CD4-positive, alpha-beta T cell treated with Interleukin-17A for 4 hours (primary cell): ENCODE results near the gene FKRP.
A peak's percentile ranks its signal among the peaks of the same experiment; 100 is the strongest.

Experiments
- DNase-seq: peaks from one replicate; pipeline ENCODE4 v3.0.0-alpha.2; 2020; ENCODE audit warnings: mixed read lengths

FKRP gene

DNA sequence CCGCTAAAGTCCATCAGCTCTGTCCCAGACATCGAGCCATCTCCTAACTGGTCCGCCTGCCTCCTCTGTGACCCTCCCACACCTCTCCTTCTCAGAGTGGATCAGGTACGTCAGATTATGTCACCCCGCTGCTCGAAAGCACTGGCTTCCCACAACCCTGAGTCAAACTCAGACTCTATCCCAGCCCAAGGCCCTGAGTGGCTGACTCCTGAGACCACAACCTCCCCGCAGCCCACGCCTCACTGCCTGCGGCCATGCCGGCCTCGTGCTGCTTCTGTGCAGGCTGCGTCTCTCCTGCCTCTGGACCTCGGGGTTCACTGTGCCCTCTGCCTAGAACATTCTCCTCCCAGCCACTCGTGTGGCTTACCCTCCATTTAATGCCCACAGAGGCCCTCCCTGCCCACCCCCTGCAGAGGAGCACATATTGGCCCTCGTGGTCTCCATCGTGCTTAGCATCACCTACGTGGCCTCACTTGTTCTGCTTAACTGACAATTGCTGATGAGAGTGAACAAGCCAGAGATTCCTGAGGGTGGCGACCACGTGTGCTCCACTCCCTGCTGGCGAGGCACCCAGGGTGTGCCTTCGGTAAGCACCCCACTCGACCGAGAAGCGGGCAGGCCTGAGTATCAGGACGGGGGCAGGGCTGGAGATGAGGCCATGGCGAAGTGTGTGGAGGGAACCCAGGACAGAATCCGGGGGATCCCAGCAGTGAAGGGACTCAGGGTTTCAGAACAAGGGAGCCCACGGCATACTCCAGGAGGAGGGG lies 13.5 kb upstream of the FKRP start:
- DNase-seq, result no peak

DNA sequence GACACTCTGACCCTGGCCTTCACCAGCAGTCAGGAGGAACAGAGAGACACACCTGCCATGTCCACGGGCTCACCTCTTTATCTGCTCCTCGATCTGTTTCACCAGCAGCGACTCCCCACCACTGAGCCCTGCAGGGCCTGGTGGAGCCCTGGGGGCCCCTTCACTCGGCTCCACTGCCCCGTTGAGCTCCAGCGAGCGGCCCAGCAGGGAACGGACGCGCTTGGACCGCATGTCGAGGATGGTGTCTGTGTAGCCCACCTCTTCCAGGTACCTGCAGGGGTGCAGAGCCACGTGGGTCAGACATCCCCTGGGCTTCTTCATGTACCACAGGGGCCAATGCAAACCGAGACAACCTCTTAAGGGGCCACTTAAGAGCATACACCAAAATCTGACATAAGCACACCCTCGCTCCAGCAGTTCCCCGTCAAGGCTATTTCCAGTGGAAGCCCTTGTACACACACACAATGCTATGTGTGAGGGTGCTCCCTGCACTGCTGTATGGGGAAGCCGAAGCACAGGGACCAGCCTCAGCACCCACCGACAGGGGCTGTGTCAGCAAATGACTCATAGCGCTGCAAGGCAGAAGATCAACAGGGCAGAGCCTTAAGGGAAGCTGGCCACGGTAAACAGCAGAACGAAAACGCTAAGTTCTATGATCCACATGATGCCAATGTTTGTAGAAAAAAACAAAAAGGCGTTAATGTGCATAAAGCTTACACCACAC lies 12.7 kb upstream of the FKRP start:
- no peak for DNase-seq

DNA sequence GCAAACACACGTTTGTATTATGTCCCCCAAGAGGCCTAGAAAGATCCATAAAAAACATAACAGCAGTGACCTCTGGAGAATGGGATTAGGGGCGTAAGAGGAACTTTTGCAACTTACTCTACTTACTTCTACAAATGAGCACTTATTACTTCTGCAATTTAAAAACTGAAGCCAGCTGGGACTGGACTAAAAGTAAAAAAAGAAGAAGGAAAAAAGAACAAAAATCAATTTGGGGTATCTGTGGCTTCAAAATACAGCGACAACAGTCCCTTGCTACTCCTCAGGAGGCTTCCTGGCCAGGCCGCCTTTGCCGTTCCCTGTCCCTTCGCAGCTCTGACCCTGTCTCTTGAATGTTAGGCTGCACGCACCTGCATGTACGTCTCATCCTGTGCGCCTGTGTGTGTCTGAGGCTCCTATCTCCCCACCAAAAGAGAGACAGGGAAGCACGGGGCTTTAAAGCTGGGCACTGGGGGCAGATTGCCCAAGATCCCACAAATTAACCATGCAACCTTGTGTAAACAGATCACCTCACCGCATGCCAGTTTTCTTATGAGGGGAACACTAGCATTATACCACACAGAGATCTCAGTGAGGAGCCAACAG lies 12.1 kb upstream of the FKRP start:
- DNase-seq, result no peak

DNA sequence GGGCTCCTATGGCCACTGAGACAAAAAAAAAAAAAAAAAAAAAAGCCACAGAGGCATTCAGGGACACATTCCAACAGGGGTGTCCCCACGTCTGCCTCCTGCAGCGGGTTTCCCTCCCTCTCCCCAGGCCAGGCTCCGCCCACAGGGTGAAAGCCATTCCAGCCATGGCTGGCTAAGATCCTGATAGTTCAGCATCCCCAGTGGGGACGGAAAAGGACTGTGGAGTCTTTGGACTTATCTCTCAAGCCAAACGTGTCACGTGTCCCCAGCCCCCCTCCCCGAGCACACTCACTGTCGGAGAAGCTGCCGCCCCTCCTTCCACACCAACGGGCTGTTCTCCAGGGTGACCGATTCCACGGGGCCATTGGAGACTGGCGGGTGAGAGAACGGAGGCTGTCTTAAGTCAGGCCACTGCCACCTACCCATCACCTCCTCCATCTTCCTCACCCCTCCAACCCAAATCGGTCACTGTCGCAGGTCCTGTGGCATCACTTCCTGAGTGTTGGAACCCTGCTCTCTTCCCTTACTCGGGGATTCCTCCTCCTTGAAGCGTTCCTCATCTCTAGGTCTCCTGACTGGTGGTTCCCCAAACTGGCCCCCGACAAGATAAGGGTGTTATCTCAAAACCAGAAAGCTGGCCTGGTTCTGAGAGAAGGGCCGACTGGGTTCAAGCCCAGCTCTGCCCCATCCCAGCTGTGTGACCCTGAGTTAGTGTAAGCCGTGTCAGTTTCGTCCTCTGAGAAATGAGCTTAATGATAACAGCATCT lies 9.1 kb upstream of the FKRP start:
- DNase-seq, result no peak

DNA sequence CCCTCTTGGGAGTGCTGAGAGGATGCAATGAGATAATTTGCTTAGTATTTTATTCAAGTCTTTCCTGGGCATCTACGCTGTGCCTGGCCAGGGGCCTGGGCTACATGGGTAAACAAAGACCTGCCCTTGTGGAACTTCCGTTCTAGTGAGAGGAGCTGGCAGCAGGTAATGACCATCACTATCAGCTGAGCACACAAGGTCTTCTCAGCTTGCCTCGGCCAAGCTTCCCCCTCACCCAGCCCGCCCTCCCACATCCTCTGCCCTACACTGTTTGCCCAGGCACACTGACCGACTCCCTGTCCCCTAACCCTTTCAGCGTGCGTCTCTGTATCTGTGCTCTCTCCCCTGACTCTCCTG lies 8.6 kb upstream of the FKRP start:
- no peak for DNase-seq

DNA sequence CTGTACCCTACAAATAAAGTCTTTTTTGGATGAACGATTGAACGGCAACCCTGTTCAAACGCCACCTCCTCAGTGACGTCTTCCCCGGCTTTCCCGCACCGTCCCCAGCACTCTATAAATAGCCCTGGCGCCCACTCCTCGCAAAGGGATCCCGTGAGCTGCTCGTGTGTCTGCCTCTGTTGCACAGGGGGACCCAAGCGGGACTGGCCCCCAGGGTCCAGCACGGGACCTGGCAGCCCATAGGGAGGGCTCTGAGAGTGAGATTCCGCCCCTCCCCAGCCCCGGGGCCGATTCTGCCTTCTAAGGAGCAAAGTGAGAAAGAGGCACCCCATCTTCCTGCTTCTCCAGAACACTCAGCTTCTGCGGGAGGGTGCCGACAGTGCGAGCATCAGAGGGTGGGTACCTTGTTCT lies 8.1 kb upstream of the FKRP start:
- no peak for DNase-seq

DNA sequence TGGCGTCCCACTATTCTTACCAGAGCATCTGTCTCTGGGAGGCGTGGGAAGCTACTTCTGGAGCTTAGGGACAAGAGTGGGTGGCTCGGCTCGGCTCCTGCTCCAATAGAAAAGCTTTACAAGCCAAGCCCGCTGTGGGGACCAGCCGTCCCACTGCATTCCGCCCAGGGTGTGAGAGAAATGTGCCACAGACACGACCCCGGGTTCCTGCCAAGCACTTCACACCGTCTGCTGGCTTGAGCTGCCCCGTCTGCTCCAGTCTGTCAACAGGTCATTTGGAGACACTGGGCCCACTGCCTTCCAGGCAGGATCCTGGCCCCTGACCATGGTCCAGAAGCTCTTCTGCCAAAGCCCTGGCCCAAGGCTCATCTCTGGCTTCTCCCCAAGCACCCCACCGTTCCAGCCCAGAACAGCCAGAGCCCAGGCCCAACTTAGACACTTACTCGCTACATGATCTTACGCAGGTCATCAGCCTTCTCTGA lies 6.5 kb upstream of the FKRP start:
- no peak for DNase-seq

DNA sequence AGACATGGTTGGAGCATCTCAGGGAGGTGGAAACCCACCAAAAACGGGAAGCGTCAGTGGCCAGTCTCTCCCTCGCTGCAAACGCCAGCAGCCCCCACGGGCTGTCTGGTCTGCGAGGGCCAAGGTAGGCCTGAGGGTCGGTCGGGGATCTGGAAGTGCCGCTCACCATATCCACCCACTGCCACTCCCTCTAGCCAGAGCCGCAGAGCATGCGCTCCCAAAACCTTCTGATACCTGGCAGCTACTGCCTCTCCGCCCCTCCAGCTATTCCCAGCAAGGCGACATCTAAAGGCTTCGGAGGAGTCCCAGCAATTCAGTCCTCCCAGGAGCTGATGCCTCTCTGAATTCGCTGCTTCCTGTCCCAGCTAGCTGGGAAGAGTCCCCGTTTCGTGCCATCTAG lies 4.4 kb upstream of the FKRP start:
- no peak for DNase-seq

DNA sequence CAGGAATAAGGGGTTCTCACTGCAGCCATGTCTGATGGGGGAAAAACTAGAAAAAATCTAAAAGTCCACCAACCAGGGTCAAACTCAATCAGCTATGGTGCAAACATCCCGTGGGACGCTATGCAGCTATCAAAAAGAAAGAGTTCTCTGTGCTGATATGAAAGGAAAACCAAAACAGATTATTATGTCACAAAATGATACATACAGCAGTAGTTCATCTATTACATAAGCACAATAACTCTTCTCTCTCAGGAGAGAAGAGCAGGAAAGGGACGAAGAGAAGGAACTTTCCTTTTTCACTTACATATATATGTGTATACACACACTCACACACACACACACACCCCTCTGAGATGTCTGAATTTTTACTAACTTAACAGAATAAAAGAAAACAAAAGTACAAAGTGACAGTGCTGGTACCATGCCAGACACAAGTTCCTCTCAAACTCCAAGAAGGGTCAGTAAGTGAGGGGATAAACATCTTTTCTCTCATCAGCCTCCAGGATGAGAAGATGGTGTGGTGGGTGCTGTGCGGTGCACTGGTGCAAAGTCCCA lies 2.9 kb upstream of the FKRP start:
- no peak for DNase-seq

DNA sequence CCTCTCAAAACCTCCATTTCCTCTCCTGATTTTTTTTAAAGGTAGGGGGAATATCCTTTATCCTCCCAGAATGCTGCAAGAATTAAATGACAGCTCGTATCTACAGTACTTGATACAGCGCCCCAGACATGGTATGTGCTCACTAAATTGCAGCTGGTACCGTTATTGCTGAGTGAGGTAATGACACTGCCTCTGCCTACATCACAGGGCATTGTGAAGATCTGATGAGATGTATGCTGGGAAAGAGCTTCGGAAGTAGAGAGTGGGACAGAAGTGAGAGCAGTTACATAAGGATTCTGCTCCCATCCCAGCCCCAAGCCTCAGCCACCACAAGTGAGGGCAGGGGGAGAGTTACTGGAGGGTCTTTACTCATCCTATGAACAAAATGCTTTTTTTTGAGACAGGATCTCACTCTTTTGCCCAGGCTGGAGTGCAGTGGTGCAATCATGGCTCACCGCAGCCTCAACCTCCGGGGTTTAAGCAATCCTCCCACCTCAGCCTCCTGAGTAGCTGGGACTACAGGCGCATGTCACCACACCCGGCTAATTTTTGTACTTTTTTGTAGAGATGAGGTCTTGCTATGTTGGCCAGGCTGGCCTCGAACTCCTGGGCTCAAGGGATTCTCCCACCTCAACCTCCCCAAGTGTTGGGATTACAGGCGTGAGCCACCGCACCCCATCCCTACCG lies 1.7 kb upstream of the FKRP start:
- DNase-seq, result no peak

DNA sequence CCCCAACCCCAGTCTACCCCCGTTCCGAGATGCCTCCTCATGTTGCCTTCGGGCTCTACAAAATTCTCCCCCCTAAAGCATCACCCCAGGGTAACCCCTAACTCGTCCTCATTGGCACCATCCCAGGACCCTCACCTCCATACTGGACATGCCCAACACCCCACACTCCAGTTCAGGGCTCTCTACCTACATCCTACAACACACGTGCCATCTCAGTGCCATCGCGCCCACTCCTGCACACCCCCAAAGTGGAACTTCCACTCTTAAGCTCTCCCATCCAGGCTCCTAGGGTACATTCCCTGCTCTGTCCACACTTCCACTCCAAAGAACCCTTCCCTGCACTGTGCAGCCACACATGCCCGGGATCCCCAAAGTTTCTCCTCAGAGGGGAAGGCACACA lies 827 bp upstream of the FKRP start:
- DNase-seq, result no peak

DNA sequence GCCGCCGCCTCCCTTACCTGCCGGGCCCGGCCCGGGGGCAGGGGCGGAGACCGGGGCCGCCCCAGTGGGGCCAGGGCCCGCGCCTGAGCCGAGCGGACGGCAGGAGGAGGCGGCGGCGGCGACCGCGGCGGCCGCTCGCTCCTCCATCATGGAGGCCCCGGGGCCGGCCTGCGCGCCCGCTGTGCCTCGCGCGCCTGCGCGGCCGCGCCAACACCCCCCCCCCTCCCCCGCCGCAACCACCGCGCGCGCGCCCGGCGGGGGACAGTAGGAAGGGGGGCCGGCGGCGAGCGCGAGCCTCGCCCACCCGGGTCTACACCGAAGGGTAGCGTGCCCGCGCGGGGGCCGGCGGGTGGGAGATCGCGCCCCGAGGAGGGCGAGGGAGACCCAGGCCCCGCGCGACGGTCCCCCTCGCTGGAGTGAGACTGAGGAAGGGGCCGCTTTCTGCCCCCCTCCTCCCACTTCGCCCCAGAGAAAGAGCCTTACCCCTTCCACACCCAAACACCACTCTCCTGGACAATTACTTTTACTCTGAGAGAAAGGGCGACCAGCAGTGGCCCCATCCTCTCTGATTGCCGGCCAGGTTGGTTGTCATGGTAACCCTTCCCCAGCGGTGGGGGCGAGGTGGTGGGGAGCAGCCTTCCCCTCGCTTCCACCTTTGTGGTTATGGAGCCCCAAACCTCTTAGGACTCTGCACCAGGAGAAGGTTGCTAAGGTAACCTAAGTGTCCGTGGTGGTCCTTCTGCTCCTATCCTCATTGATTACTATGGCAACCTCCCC lies 612 bp downstream of the FKRP start, which contains the start of gene STRN4:
STRN4 (minus strand) TSS at position 170 of the 777 bp plus-strand sequence; CDS start at position 150, 20 bp downstream.
- peak; percentile 78 for DNase-seq

DNA sequence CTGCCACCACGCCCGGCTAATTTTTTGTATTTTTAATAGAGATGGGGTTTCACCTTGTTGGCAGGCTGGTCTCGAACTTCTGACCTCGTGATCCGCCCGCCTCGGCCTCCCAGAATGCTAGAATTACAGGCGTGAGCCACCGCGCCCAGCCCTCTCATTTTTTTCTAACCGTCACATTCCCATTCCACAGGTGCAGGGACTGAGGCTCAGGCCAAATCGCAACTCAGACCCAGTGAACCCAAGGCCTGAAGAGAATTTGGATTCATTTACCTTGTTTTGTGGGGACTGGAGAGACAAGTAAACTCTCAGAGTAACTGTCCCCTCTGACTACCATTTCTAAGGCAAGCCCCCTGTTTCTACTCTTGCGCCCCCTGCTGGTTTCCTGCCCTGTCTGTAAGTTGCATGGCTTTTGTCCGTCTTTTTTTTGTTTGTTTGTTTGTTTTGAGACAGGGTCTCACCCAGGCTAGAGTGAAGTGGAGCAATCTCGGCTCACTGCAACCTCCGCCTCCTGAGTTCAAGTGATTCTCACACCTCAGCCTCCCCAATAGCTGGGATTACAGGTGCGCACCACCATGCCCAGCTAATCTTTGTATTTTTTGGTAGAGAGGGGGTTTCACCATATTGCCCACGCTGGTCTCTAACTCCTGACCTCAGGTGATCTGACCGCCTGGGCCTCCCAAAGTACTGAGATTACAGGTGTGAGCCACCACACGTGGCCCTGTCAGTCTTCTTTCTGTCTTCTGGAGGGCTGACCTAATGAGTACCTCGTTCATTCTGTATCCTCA lies 2.7 kb downstream of the FKRP start:
- peak; percentile 85 for DNase-seq

DNA sequence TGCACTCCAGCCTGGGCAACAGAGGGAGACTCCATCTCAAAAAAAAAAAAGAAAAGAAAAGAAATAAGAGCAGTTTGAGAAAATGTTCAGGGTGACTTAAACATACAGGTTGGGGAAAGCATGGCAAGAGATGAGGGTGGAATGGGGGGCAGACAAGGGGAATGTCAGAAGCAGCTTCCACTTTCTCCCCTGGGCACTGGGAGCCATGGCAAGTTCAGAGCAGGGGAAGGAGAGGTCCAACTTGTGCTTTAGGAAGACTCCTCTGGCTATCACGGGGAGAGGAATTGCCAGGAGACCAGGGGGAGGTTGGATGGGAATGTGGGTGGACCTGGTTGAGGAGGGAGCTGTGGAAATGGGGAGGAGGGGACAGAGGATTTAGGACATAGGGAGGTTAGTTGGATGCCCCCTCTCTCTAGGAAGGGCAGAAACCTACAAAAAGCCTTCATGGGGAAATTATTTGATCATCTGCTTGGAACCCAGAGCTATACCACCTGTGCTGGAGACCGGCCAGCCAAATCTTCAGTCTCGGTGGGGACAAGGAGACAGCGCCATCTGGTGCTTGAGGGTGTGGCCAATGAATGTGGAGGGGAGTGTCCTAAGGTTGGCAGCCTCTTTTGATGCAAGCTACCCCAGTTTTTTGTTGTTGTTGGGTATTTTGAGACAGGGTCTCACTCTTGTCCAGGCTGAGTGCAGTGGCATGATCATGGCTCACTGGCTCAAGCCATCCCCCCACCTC lies 7.7 kb downstream of the FKRP start:
- DNase-seq, result peak; percentile 75

DNA sequence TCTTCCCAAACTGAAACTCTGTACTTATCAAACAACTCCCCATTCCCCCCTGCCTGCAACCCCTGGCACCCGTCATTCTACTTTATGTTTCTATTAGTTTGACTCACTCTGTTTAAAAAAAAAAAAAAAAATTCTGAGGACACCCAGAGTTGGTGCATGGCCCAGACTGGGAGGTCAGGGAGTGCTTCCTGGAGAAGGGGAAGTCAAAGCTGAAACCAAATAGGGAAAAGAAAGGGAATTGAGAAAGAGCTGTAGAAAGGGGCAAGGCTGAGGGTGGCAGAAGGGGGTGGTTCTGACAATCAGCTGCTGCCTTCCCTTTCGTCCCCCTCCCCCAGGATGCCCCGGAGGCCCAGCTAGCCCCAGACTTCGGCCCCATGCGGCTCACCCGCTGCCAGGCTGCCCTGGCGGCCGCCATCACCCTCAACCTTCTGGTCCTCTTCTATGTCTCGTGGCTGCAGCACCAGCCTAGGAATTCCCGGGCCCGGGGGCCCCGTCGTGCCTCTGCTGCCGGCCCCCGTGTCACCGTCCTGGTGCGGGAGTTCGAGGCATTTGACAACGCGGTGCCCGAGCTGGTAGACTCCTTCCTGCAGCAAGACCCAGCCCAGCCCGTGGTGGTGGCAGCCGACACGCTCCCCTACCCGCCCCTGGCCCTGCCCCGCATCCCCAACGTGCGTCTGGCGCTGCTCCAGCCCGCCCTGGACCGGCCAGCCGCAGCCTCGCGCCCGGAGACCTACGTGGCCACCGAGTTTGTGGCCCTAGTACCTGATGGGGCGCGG lies 9.4 kb downstream of the FKRP start:
- DNase-seq, result no peak

DNA sequence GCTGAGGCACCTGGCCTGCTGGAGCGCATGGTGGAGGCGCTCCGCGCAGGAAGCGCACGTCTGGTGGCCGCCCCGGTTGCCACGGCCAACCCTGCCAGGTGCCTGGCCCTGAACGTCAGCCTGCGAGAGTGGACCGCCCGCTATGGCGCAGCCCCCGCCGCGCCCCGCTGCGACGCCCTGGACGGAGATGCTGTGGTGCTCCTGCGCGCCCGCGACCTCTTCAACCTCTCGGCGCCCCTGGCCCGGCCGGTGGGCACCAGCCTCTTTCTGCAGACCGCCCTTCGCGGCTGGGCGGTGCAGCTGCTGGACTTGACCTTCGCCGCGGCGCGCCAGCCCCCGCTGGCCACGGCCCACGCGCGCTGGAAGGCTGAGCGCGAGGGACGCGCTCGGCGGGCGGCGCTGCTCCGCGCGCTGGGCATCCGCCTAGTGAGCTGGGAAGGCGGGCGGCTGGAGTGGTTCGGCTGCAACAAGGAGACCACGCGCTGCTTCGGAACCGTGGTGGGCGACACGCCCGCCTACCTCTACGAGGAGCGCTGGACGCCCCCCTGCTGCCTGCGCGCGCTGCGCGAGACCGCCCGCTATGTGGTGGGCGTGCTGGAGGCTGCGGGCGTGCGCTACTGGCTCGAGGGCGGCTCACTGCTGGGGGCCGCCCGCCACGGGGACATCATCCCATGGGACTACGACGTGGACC lies 10.1 kb downstream of the FKRP start:
- no peak for DNase-seq

DNA sequence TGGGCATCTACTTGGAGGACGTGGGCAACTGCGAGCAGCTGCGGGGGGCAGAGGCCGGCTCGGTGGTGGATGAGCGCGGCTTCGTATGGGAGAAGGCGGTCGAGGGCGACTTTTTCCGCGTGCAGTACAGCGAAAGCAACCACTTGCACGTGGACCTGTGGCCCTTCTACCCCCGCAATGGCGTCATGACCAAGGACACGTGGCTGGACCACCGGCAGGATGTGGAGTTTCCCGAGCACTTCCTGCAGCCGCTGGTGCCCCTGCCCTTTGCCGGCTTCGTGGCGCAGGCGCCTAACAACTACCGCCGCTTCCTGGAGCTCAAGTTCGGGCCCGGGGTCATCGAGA lies 10.7 kb downstream of the FKRP start:
- no peak for DNase-seq

DNA sequence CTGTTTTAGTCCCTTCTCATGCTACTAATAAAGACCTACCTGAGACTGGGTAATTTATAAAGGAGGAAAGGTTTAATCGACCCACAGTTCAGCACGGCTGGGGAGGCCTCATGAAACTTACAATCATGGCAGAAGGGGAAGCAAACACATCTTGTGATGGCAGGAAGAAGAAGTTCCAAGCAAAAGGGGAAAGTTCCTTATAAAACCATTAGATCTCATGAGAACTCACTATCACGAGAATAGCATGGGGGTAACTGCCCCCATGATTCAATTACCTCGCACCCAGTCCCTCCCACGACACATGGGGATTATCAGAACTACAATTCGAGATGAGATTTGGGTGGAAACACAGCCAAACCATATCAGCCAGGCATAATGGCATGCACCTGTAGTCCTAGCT lies 13.3 kb downstream of the FKRP start:
- DNase-seq, result no peak
